Activated CD8-positive, alpha-beta T cell treated with anti-CD3 and anti-CD28 coated beads, Interleukin-2, amount 10 ng/mL, durations not matched to agents 7 days and 5 days (primary cell): ENCODE data around the gene NOS1AP. TPM values are rescaled to one million over a fixed set of nuclear protein-coding genes. Genes with fewer than 3 reads are reported as not detected.

Experiments used
- ATAC-seq: fragments of 150-1000 bp; cut with Tn5 transposase; one replicate; pipeline ENCODE4 v1.10.0; 2021; ENCODE audit warnings: moderate library complexity
- CTCF ChIA-PET: fragments of 350-600 bp; sonication (Branson Sonifier 250); formaldehyde crosslinking; loops from one replicate; lab custom pipeline; 2021; ENCODE audit warnings: antibody characterized with exemption; lab: Charles Lee
- POLR2A ChIA-PET: fragments of 350-600 bp; sonication (Branson Sonifier 250); formaldehyde crosslinking; loops from one replicate; lab custom pipeline; 2021; ENCODE audit warnings: antibody characterized with exemption; lab: Charles Lee
- DNase-seq: peaks from one replicate; pipeline ENCODE4 v3.0.0-alpha.2; 2020
- H3K27ac Mint-ChIP-seq: one replicate; pipeline ENCODE4 v1.8.0; 2021; ENCODE audit warnings: mild to moderate bottlenecking, mixed read lengths
- H3K27me3 Mint-ChIP-seq: one replicate; pipeline ENCODE4 v1.8.0; 2021; ENCODE audit warnings: low read depth, mixed read lengths
- H3K36me3 Mint-ChIP-seq: one replicate; pipeline ENCODE4 v1.8.0; 2021; ENCODE audit warnings: low read depth, mixed read lengths
- H3K4me1 Mint-ChIP-seq: one replicate; pipeline ENCODE4 v1.8.0; 2021; ENCODE audit warnings: low read depth, mixed read lengths
- H3K4me3 Mint-ChIP-seq: one replicate; pipeline ENCODE4 v1.8.0; 2021; ENCODE audit warnings: mild to moderate bottlenecking, mixed read lengths
- H3K9me3 Mint-ChIP-seq: one replicate; pipeline ENCODE4 v1.8.0; 2022; ENCODE audit warnings: mixed read lengths; ENCODE audit not compliant: insufficient read depth
- total RNA-seq, 2 experiments: library from RNA; stranded (reverse); gene quantifications; one replicate each; pipeline ENCODE4 v1.2.3, GENCODE V29; 2021

Gene NOS1AP
- total RNA-seq, 2 experiments from 2014 or later = not detected

DNA sequence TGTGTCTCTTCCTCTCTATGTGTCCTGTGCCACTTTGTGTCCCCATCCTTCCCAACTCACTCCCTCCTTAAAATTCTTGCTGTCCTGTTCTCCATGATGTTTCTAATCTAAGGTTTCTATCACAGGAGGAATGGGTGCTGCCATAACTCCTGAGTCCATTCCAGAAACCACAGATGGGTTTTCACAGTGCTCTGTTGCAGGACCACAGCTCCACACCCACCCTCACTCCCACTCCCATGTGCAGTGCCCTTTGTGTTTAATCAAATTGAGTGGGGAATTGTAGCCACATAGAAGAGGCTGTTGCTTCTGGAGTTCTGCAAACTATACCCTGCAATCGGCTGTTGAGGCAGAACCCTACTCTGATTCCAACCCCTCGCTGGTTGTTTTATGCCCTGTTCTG is 165.1 kb downstream of the NOS1AP start:
- Mint-ChIP-seq H3K4me1 (no peaks in the 10 kb centered on the region), H3K27me3 (peaks cover 22% of the 10 kb centered on the region), H3K36me3 (no peaks in the 10 kb centered on the region), H3K27ac (no peak overlapping the region), H3K4me3 (no peak overlapping the region), H3K9me3 (no peaks in the 10 kb centered on the region)
- ChIA-PET POLR2A (no interaction called here), CTCF (no interaction called here)
- DNase-seq = no peak
- ATAC-seq = no peak

DNA sequence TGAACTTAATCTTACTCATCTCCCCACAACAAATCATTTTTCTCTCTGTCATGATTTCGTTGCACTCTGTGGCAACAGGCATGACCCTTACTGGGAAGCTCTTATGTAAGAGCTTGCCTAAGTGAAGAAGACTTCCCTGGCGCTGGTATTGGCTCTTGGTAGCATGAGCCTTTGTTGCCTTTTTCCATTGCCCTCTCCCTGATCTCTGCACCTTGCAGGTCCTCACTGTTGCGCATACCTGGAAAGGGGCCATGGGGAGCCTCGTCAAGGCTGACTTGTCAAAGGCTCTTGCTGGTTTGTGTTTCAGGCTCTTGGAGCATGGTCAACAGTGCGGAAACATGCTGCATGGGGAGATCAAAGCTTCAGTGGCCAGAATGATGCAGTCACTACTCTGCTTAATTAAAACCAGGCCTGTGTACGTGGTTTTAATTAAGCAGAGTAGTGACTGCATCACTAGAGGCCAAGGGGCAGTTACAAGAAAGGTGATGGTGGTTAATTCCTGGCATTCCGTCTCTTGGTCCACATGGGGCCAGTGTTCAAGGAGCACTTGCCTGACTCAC is 165.8 kb downstream of the NOS1AP start:
- ATAC-seq = no peak
- ChIA-PET POLR2A (no interaction called here), CTCF (no interaction called here)
- DNase-seq = no peak
- Mint-ChIP-seq H3K4me3 (no peak overlapping the region), H3K4me1 (no peaks in the 10 kb centered on the region), H3K9me3 (no peaks in the 10 kb centered on the region), H3K27me3 (peaks cover 19% of the 10 kb centered on the region), H3K36me3 (no peaks in the 10 kb centered on the region), H3K27ac (no peak overlapping the region)

DNA sequence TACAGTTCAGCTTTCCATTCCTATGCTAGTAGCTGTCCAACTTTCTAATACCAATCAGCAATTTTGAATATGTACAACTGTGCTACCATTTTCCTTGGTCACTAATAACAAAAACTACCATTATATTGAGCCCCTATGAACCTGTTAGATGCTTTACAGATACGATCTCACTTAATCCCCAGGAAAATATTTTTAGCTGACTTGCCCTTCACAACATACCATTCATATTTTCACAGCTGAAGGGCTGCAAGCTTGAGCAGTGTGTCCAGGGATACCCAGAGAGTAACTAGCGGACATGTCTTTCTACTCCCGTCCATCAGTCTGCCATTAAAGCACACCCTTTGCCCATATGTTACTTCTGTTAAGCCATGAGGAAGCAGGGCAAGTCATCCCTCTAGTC is 166.7 kb downstream of the NOS1AP start:
- DNase-seq (no peak), ATAC-seq (no peak)
- Mint-ChIP-seq H3K27ac (no peak overlapping the region), H3K27me3 (peaks cover 19% of the 10 kb centered on the region), H3K36me3 (no peaks in the 10 kb centered on the region), H3K9me3 (no peaks in the 10 kb centered on the region), H3K4me1 (no peaks in the 10 kb centered on the region), H3K4me3 (no peak overlapping the region)
- POLR2A ChIA-PET = no interaction called here
- CTCF ChIA-PET = no interaction called here

DNA sequence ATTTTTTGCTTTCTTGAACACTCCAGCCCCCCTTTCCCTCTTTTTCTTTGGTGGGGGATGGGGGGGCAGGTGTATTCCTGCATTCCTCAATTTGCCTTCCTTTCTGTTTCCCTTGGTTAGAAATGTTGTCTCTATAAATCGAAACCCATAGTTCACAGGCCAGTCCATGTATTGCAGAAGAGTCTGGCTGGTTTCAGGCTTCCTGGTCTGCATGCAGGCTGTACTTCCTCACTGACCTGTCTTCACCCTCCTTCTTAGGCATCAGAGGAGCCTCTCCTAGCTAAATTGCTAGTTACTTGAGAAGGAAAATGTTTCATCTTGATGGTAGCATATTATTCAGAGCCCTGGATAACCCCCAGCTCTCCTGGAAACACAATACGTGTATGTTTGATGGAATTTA is 167.1 kb downstream of the NOS1AP start:
- ChIA-PET CTCF (no interaction called here), POLR2A (no interaction called here)
- no peak for DNase-seq
- no peak overlapping the region for H3K27ac Mint-ChIP-seq
- peaks cover 19% of the 10 kb centered on the region for H3K27me3 Mint-ChIP-seq
- no peak overlapping the region for H3K4me3 Mint-ChIP-seq
- no peak for ATAC-seq
- H3K9me3 Mint-ChIP-seq = no peaks in the 10 kb centered on the region
- no peaks in the 10 kb centered on the region for H3K4me1 Mint-ChIP-seq
- H3K36me3 Mint-ChIP-seq = no peaks in the 10 kb centered on the region

DNA sequence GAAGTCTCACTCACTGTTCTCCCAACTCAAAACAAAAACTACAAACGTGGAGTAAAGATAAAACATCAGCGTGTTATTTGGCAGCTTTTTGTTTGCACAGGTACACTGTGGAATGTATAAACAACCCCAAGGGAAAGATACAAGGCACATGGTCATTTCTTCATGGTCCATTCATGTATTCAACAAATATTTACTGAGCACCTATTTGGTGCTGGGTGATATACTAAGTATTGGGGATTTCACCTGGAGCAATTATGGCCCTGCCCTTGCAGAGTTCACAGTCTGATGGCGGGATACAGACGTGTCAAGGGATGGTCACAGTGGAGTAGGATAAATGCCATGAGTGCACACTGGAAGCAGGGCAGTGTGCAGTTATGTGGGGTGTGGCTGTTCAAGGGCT is 171.1 kb downstream of the NOS1AP start:
- no peaks in the 10 kb centered on the region for H3K9me3 Mint-ChIP-seq
- no peak overlapping the region for H3K4me3 Mint-ChIP-seq
- H3K27me3 Mint-ChIP-seq = peaks cover 2% of the 10 kb centered on the region
- no peaks in the 10 kb centered on the region for H3K36me3 Mint-ChIP-seq
- H3K27ac Mint-ChIP-seq = no peak overlapping the region
- DNase-seq (no peak), ATAC-seq (no peak)
- ChIA-PET CTCF (no interaction called here), POLR2A (no interaction called here)
- H3K4me1 Mint-ChIP-seq = no peaks in the 10 kb centered on the region

DNA sequence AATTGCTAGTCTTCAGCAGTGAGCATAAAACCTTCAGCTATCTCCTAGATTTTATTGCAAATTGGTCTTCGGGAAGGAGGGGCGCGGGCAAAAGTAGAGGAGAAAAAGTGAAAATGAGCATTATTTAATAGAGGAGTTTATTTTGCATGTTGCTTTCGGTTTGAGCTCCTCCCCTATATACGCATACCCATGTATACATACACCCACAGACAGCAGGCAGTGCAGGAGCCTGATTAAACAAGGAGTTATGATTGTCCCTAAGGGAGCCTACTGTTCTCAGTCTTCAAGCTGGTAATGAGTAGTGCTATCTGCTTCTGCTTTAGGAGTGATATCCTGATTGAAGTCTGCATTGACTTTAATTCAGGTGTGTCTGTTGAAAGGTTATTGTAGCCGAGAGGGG is 173.3 kb downstream of the NOS1AP start:
- H3K36me3 Mint-ChIP-seq = no peaks in the 10 kb centered on the region
- ATAC-seq (no peak), DNase-seq (no peak)
- no peak overlapping the region for H3K27ac Mint-ChIP-seq
- ChIA-PET POLR2A (no interaction called here), CTCF (no interaction called here)
- H3K9me3 Mint-ChIP-seq = no peaks in the 10 kb centered on the region
- H3K27me3 Mint-ChIP-seq = peaks cover 4% of the 10 kb centered on the region
- no peak overlapping the region for H3K4me3 Mint-ChIP-seq
- H3K4me1 Mint-ChIP-seq = no peaks in the 10 kb centered on the region

DNA sequence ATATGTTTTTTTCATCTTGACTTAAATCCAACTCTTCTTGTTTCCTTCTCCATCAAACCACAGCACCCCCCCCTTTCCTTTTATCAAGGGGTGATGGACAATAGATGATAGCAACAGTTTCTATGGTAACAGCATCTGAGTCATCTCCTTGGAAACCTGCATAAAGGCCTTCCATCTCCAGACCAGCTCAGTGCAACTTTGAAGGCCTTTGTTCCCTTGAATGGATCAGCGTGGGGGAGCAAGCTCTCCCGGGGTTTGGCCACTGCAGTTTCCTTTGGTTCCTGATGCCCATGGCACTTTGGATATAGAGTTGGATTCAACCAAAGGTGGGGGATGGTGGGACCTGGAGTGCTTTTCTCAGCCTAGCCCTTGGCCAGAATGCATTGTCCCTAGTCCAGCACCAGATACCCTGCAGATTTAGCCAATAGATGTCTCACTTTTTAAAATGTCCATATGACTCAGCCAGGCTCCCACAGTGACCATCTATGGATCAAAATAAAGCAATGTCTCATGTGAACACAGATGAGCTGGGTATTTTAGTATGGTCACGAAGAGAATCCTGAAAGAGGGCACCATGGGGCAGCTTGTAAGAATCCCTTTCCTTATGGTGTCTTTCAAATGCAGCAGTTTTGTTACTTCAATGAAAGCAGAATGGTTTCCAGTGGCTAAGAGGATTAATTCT is 179.5 kb downstream of the NOS1AP start:
- H3K27me3 Mint-ChIP-seq = peaks cover 2% of the 10 kb centered on the region
- POLR2A ChIA-PET = no interaction called here

DNA sequence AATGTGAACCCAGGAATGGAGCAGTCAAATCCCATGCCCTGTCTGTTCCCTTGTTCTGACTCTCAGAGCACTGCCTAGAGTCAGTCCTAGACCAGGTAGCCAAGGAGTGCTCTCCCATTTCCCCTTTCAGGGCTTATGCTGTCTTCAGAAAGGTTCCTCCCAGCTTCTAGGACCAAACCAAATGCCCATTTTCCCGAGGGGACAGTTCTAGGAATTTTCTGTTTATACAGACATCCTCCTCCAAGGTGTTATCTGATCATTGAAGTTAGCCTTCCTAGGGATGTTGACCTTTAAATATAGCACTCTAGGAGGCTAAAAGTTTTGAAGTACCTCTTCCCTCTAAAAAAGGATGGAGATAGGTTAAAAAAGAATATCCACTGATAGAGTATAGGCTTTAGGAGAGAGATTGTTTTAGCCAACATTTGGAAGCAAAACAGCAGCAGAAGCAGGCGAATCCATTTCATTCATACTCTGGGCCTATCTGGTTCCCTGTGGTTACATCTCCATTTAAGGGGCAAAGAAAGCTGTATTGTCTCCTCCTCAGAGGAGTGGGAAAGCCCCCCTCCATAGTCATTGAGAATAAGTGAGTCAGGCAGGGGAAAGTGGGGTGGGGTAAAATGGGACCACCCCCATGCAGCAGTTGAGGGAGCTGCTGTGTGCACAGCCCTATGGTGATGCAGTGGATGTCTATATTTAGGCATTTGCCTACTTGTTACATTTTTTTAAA is 180.7 kb downstream of the NOS1AP start:
- peaks cover 6% of the 10 kb centered on the region for H3K27me3 Mint-ChIP-seq
- no peak overlapping the region for H3K27ac Mint-ChIP-seq
- ATAC-seq (no peak), DNase-seq (no peak)
- ChIA-PET CTCF (no interaction called here), POLR2A (no interaction called here)
- H3K9me3 Mint-ChIP-seq = no peaks in the 10 kb centered on the region
- H3K36me3 Mint-ChIP-seq = no peaks in the 10 kb centered on the region
- H3K4me1 Mint-ChIP-seq = no peaks in the 10 kb centered on the region
- H3K4me3 Mint-ChIP-seq = no peak overlapping the region

More for the DNA sequence above, 179.5 kb downstream of the NOS1AP start:
- ATAC-seq (no peak), DNase-seq (no peak)
- CTCF ChIA-PET = no interaction called here
- Mint-ChIP-seq H3K9me3 (no peaks in the 10 kb centered on the region), H3K4me3 (no peak overlapping the region), H3K36me3 (no peaks in the 10 kb centered on the region), H3K27ac (no peak overlapping the region), H3K4me1 (no peaks in the 10 kb centered on the region)

DNA sequence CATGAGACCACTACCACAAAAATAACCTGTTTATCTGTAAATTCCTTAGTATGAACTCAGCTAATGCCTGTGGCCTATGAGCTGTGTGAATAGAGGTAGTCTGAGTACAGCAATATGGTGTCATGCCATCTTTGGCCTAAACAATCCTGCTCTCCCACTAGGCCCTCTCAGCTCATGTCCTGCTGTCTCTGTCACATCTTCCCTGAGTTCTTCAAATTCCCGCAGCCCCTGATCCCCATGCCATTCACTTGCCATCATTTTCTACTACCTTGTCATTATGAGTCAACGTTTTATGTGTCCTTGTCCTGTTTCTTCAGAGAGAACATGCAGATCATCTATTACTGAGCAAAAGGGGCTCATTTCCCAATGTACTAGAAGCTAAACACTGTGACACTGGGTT is 181.6 kb downstream of the NOS1AP start:
- CTCF ChIA-PET = no interaction called here
- H3K4me1 Mint-ChIP-seq = no peaks in the 10 kb centered on the region

DNA sequence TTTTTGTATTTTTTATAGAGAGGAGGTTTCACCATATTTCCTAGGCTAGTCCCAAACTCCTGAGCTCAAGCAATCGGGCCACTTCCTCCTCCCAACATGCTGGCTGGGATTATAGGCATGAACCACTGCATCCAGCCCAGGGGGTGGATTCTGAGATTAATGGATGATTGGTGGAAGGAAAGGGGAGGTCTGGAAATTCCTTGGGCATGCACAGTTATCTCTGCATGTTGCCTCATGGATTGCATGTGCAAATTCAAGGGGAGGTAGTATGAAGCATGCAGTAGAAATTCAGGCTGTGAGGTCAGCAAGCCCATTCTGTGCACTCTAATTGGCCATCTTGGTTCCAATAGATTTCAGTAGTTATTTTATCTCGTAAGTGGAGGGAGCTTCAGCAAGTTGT is 182.7 kb downstream of the NOS1AP start:
- Mint-ChIP-seq H3K27me3 (peaks cover 3% of the 10 kb centered on the region), H3K4me3 (no peak overlapping the region), H3K4me1 (no peaks in the 10 kb centered on the region), H3K36me3 (no peaks in the 10 kb centered on the region), H3K9me3 (no peaks in the 10 kb centered on the region), H3K27ac (no peak overlapping the region)
- ChIA-PET POLR2A (no interaction called here), CTCF (no interaction called here)
- ATAC-seq = no peak
- no peak for DNase-seq

More for the DNA sequence above, 181.6 kb downstream of the NOS1AP start:
- ATAC-seq (no peak), DNase-seq (no peak)
- POLR2A ChIA-PET = no interaction called here
- Mint-ChIP-seq H3K9me3 (no peaks in the 10 kb centered on the region), H3K27me3 (peaks cover 3% of the 10 kb centered on the region), H3K4me3 (no peak overlapping the region), H3K27ac (no peak overlapping the region), H3K36me3 (no peaks in the 10 kb centered on the region)

DNA sequence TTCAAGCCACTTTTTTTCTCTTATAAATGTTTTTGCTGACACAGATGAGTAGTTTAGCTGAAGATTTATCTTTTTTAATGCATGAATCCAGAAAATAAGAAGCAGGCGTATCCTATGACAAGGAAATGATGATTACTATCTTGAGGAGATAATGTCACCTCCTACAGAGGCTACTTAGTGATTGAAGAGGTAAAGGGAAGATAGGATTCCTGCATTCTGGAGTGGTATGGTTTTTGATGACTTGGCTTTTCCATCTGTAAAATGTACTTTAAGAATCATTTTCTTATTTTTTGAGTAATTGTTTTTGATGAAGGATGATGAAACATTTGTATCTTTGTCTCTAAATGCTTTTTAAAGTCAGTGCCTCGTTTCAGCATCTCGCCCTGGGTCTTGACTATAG is 184.3 kb downstream of the NOS1AP start:
- POLR2A ChIA-PET = no interaction called here
- DNase-seq = no peak
- H3K9me3 Mint-ChIP-seq = no peaks in the 10 kb centered on the region
- no peak overlapping the region for H3K27ac Mint-ChIP-seq
- no peaks in the 10 kb centered on the region for H3K4me1 Mint-ChIP-seq
- no peak overlapping the region for H3K4me3 Mint-ChIP-seq
- ATAC-seq = no peak
- no peaks in the 10 kb centered on the region for H3K36me3 Mint-ChIP-seq
- H3K27me3 Mint-ChIP-seq = peaks cover 8% of the 10 kb centered on the region
- CTCF ChIA-PET = no interaction called here

DNA sequence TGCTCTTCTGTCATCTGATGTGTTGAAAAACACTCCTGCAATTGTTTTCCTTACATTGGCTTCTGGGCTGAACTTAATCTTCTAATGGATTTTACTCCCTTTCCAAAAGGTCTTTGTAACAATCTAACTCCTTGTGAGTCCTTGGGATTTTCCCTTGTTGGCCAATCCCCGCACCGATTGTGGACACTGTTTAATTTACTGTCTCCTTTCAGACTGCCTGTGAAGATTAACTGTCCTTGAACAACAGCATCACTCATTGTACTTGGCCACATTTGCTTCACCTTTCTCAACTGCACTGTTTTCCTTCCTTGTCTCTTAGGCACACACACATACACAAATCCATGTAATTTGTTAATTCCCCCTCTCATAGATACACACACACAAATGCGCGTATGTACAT is 186.8 kb downstream of the NOS1AP start:
- H3K36me3 Mint-ChIP-seq = no peaks in the 10 kb centered on the region
- peaks cover 13% of the 10 kb centered on the region for H3K27me3 Mint-ChIP-seq
- H3K4me1 Mint-ChIP-seq = no peaks in the 10 kb centered on the region
- H3K4me3 Mint-ChIP-seq = no peak overlapping the region
- no peak overlapping the region for H3K27ac Mint-ChIP-seq
- ATAC-seq (no peak), DNase-seq (no peak)
- ChIA-PET CTCF (no interaction called here), POLR2A (no interaction called here)
- no peaks in the 10 kb centered on the region for H3K9me3 Mint-ChIP-seq
